Upper lobe of left lung (tissue), 6 donors: ENCODE measurements around the gene PEPD. TPM values are rescaled to one million over a fixed set of nuclear protein-coding genes. Genes with fewer than 3 reads are reported as not detected.

Source experiments
- ATAC-seq, 2 donors: fragments of 200-7000 bp; cut with Tn5 transposase; one replicate each; pipeline ENCODE4 v1.9.1; 2022; ENCODE audit warnings: mild to moderate bottlenecking in 2 of 2, moderate library complexity in 2 of 2; ENCODE audit not compliant: low FRiP score in 2 of 2
- DNase-seq, 2 donors: peaks; one replicate each; pipeline ENCODE4 v3.0.0-alpha.2; 2019 to 2020
- H3K27ac ChIP-seq, 4 donors: fragments of 200-600 bp; sonication (generic); one replicate each; pipeline ENCODE4 v1.5.1; 2016 to 2019
- H3K27me3 ChIP-seq, 4 donors: fragments of 200-600 bp; sonication (generic); one replicate each; pipeline ENCODE4 v1.5.1; 2017 to 2019
- H3K36me3 ChIP-seq, 4 donors: fragments of 200-600 bp; sonication (generic); one replicate each; pipeline ENCODE4 v1.5.1; 2016 to 2019
- H3K4me1 ChIP-seq, 4 donors: fragments of 200-600 bp; sonication (generic); one replicate each; pipeline ENCODE4 v1.5.1; 2018 to 2019
- H3K4me3 ChIP-seq, 4 donors: fragments of 200-600 bp; sonication (generic); one replicate each; pipeline ENCODE4 v1.5.1; 2017 to 2019; ENCODE audit warnings: mild to moderate bottlenecking in 2 of 4, moderate library complexity in 1 of 4
- H3K9me3 ChIP-seq, 4 donors: fragments of 200-600 bp; sonication (generic); one replicate each; pipeline ENCODE4 v1.5.1; 2018 to 2019
- CTCF ChIP-seq, 6 experiments: fragments of 450-650 bp in 4 of 6; fragments of 200-600 bp in 2 of 6; sonication (generic) in 2 of 6; IDR thresholded peaks; one replicate each; pipeline ENCODE4 v1.5.1; 2016 to 2019; ENCODE audit warnings: antibody characterized with exemption in 6 of 6
- EP300 ChIP-seq, 4 donors: sonication (generic); formaldehyde crosslinking; IDR thresholded peaks; one replicate each; pipeline ENCODE4 v1.5.1; 2017; ENCODE audit warnings: antibody characterized with exemption in 4 of 4, control low read depth in 2 of 4
- POLR2A ChIP-seq, 4 donors: fragments of 450-650 bp; IDR thresholded peaks; one replicate each; pipeline ENCODE4 v1.5.1; 2016 to 2017; ENCODE audit warnings: antibody characterized with exemption in 4 of 4, mild to moderate bottlenecking in 2 of 4
- POLR2AphosphoS5 ChIP-seq, 2 donors: sonication (generic); formaldehyde crosslinking; IDR thresholded peaks; one replicate each; pipeline ENCODE4 v1.5.1; 2017; ENCODE audit warnings: antibody characterized with exemption in 2 of 2
- WGBS, 2 donors: methylation state at CpG; one replicate each; pipeline ENCODE4 v1.1.5; 2017 to 2018; 5-methylcytosine and 5-hydroxymethylcytosine counted together
- total RNA-seq, 6 donors: library from RNA; depleted of rRNA in 4 of 6; stranded (reverse); fragments of >200 nt in 4 of 6; gene quantifications; one replicate each; pipeline versions ENCODE4 v1.1.0 to v1.2.1, GENCODE V29; 2016 to 2021
- donor health status: DM: no; HTN: no; CAD: no; lungs with moderate emphysema.
- donor health status: DM: no; HTN: yes; CAD: no; lungs with severe emphysema.

PEPD gene
- total RNA-seq, 6 donors from 2014 or later = 30.4 to 106 (median 80.6) TPM

DNA sequence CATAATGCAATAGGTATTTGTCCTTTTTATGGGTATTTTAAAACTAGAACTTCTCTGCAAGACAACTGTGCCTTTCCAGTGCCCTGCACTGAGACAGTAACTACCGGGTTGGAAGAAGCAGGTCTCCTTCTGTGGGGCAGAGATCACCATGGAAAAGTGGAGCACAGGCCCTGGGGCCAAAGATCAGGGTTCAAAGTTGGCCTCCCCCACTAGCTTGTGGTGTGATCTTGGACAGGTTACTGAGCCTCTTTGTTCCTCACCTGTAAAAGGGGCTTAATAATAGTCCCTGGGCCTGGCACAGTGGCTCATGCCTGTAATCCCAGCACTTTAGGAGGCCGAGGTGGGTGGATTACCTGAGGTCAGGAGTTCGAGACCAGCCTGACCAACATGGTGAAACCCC is 79.8 kb downstream of the PEPD start:
- H3K27ac ChIP-seq = no peak overlapping the region
- no peaks in the 10 kb centered on the region for H3K27me3 ChIP-seq
- H3K4me1 ChIP-seq = no peaks in the 10 kb centered on the region
- peaks cover 0 to 7% (median 0%) of the 10 kb centered on the region in 4 donors for H3K36me3 ChIP-seq
- H3K4me3 ChIP-seq = no peak overlapping the region
- H3K9me3 ChIP-seq = no peaks in the 10 kb centered on the region
- 87 to 89% methylated on average over 1 to 3 of the region's 3 CpGs for WGBS, 2 donors
- TF ChIP-seq POLR2A (IDR thresholded peaks at IDR 0.05) (no peak), EP300 (IDR thresholded peaks at IDR 0.05) (no peak), CTCF (IDR thresholded peaks at IDR 0.05) (no peak), POLR2AphosphoS5 (IDR thresholded peaks at IDR 0.05) (no peak)
- DNase-seq (no peak), ATAC-seq (no peak)

GRCh38 chr19:33441277-33441699 is 80.3 kb downstream of the PEPD start:
- H3K9me3 ChIP-seq = no peaks in the 10 kb centered on the region
- H3K27ac ChIP-seq = no peak overlapping the region
- H3K4me1 ChIP-seq = no peaks in the 10 kb centered on the region
- H3K36me3 ChIP-seq = peaks cover 0 to 7% (median 0%) of the 10 kb centered on the region in 4 donors
- WGBS, 2 donors = 85 to 86% methylated on average over 2 to 11 of the region's 11 CpGs
- no peaks in the 10 kb centered on the region for H3K27me3 ChIP-seq
- DNase-seq (no peak), ATAC-seq (no peak)
- TF ChIP-seq CTCF (IDR thresholded peaks at IDR 0.05) = no peak
- TF ChIP-seq POLR2A (IDR thresholded peaks at IDR 0.05) = no peak
- no peak for TF ChIP-seq POLR2AphosphoS5 (IDR thresholded peaks at IDR 0.05)
- no peak for TF ChIP-seq EP300 (IDR thresholded peaks at IDR 0.05)
- no peak overlapping the region for H3K4me3 ChIP-seq

- Histone ChIP-seq H3K27me3 (no peaks in the 10 kb centered on the region), H3K4me1 (no peaks in the 10 kb centered on the region), H3K4me3 (no peak overlapping the region), H3K27ac (no peak overlapping the region), H3K9me3 (no peaks in the 10 kb centered on the region), H3K36me3 (peaks cover 0 to 7% (median 0%) of the 10 kb centered on the region in 4 donors)
- DNase-seq (no peak), ATAC-seq (no peak)
- WGBS, 2 donors = 93 to 94% methylated on average over 5 to 7 of the region's 7 CpGs
- no peak for TF ChIP-seq EP300 (IDR thresholded peaks at IDR 0.05)
- TF ChIP-seq POLR2AphosphoS5 (IDR thresholded peaks at IDR 0.05) = no peak
- TF ChIP-seq CTCF (IDR thresholded peaks at IDR 0.05) = no peak
- no peak for TF ChIP-seq POLR2A (IDR thresholded peaks at IDR 0.05)
These were observed 80.9 kb downstream of the PEPD start for GRCh38 chr19:33440682-33441081.

DNA sequence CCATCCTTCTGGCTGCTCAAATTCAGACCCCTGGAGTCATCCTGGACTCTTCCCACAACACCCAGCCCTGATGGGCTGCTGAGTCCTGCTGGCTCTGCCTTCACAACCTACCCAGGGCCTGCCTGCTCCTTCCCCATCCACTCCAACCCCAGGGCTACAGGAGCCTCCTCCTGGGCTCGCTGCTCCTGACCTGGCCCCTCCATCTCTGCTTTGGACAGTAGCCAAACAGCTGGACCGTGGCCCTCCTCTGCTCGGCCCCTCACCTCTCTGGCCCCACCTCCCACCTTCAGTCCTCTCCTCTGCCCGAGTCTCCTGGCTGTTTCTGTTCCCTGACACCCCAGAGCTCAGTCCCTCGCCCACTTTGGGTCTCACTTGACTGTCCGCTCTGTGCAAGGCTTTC is 81.3 kb downstream of the PEPD start:
- TF ChIP-seq CTCF (IDR thresholded peaks at IDR 0.05) = no peak
- H3K9me3 ChIP-seq = no peaks in the 10 kb centered on the region
- no peaks in the 10 kb centered on the region for H3K27me3 ChIP-seq
- ATAC-seq (no peak), DNase-seq (no peak)
- H3K27ac ChIP-seq = no peak overlapping the region
- 74 to 83% methylated on average over 6 of the region's 6 CpGs for WGBS, 2 donors
- no peak overlapping the region for H3K4me3 ChIP-seq
- no peaks in the 10 kb centered on the region for H3K4me1 ChIP-seq
- peaks cover 0 to 7% (median 0%) of the 10 kb centered on the region in 4 donors for H3K36me3 ChIP-seq

GRCh38 chr19:33438987-33439781 is 82.4 kb downstream of the PEPD start:
- TF ChIP-seq POLR2A (IDR thresholded peaks at IDR 0.05) (no peak), POLR2AphosphoS5 (IDR thresholded peaks at IDR 0.05) (no peak)
- no peak for DNase-seq
- whole genome bisulfite sequencing, 2 donors = 78 to 88% methylated on average over 4 to 11 of the region's 16 CpGs
- no peaks in the 10 kb centered on the region for H3K9me3 ChIP-seq
- ATAC-seq = no peak
- no peaks in the 10 kb centered on the region for H3K4me1 ChIP-seq
- no peak overlapping the region for H3K4me3 ChIP-seq
- H3K27me3 ChIP-seq = no peaks in the 10 kb centered on the region
- no peak overlapping the region for H3K27ac ChIP-seq
- peaks cover 0 to 7% (median 0%) of the 10 kb centered on the region in 4 donors for H3K36me3 ChIP-seq
